Fibroblast of skin of back (primary cell): Measurements from ENCODE around the gene RNPC3. TPM values are rescaled to one million over a fixed set of nuclear protein-coding genes. Genes with fewer than 3 reads are reported as not detected.

ENCODE experiments used
- DNase-seq: peaks from one replicate; pipeline ENCODE4 v3.0.0-alpha.2; 2013
- polyA plus RNA-seq, 2 experiments: library from polyadenylated mRNA; unstranded; fragments of 120-200 nt; gene quantifications; one replicate each; pipeline ENCODE4 v1.2.1, GENCODE V29; 2013; ENCODE audit not compliant: insufficient read length in 2 of 2

Gene RNPC3, protein sequence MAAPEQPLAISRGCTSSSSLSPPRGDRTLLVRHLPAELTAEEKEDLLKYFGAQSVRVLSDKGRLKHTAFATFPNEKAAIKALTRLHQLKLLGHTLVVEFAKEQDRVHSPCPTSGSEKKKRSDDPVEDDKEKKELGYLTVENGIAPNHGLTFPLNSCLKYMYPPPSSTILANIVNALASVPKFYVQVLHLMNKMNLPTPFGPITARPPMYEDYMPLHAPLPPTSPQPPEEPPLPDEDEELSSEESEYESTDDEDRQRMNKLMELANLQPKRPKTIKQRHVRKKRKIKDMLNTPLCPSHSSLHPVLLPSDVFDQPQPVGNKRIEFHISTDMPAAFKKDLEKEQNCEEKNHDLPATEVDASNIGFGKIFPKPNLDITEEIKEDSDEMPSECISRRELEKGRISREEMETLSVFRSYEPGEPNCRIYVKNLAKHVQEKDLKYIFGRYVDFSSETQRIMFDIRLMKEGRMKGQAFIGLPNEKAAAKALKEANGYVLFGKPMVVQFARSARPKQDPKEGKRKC
- 5.6 TPM for polyA plus RNA-seq (2013, experiment 1 of 2; ENCODE audit: insufficient read length)
- 6.7 TPM for polyA plus RNA-seq (2013, experiment 2 of 2; ENCODE audit: insufficient read length)

DNA sequence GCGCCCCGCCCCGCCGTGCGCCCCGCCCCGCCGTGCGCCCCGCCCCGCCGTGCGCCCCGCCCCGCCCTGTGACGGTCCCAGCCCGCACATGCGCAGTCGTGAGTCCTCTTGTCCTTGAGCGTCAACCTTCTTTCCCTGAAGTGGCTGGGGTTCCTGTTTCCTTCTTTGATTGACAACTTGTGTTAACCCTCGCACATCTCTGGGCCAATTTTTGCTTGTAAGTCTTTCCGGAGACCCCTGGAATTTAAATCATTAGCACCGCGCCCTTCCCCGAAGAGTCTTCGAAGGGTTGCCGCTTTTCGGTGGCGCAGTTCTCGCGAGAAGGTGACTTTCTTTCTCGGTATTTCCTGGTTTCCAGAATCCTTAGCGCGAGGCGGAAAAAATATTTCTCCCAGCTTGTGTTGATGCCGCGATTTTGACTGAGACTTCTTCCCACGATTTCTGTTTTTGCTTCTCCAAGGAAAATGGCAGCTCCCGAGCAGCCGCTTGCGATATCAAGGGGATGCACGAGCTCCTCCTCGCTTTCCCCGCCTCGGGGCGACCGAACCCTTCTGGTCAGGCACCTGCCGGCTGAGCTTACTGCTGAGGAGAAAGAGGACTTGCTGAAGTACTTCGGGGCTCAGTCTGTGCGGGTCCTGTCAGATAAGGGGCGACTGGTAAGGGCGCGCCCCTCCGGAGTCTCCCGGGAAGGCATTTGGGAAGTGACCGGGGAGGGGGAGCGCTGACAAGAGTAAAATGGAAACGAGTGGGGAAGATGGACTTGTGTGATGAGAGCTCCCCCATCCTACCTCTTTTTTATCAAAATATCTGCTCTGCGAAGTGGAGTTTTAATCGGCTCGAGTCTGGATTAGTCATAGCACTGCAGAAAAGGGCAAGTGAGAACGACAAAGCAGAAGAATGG lies at the start of gene RNPC3:
Gene RNPC3, plus strand, starts transcription at position 93 of the 901 bp plus-strand sequence. Its CDS starts 372 bp downstream, at position 465.
- DNase-seq = peak; percentile 92

DNA sequence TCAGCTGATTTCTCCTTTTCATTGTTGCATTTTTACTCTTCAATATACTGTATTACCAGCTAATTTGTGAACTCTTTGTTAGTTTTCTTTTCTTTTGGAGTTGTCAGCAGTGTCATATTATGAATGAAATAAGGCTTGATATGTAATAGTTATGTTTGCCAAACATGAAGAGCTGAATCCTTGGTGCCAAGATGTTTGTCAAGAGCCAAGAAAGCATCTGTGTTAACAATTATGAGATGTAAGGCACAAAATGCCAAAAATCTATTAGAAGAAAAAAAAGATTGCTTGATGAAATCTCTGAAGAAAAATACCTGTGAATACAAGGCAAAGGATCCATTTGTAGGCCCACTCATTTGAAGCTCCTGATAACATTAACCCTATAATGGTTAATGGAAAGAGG lies 48.4 kb upstream of the RNPC3 start:
- no peak for DNase-seq

DNA sequence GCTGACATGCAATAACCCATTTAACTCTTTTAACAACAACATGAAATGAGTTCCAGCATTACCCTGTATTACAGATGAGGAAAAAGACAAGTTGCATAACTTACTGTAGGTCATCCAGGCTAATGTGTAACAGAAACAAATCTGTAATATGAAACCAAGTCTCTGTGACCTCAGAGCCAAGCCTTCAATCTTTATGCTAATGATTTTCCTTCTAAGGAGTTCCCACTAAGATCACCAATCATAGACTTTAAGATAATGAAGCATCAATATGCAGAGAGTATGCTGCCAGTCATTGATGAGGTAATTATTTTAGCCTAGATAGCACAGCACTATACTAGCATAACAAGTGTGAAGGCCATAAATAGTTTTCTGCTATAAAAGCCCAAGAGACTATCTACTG lies 35.6 kb upstream of the RNPC3 start:
- no peak for DNase-seq

DNA sequence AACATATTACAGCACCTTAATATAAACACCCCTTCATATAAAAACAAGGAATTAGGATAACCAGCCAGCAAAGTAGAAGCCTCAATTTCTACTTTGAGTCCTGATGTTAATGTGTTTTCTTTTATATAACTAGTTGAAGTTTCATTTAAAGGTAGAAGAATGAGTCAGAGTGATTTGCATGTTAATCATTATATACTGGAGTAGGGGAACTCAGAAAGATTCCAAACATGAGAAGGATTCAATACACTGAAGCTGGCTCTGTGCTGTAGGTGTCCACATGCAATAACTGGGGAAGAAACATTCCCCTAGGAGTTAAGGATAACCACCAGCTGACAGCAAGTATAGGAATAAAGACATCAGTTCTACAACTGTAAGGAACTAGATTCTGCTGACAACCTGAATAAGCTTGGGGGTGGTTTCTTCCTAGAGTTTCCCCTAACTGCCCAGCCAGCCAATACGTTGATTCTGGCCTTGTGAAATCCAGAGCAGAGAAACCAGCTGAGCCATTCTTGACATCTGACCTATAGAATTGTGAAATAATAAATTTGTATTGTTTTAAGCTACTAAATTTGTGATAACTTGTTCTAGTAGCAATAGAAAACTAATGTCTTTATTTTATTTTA lies 33.4 kb upstream of the RNPC3 start:
- no peak for DNase-seq

DNA sequence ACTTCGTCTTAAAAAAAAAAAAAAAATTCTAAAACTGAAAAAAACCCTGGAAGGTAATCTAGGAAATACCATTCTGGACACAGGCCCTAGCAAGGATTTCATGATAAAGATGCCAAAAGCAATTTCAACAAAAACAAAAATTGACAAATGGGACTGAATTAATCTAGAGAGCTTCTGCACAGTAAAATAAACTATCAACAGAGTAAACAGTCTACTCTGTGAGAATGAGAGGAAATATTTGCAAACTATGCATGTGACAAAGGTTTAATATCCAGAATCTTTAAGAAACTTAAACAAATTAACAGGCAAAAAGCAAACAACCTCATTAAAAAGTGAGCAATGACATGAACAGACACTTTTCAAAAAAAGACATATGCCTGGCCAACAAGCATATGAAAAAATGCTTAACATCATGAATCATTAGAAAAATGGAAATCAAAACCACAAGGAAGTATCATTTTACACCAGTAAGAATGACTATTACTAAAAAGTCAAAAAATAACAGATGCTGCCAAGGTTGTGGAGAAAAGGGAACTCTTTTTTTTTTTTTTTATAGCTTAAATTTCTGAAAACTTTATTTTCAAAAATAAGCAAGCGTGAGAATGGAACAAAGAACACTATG lies 29.4 kb upstream of the RNPC3 start:
- DNase-seq = peak; percentile 77

DNA sequence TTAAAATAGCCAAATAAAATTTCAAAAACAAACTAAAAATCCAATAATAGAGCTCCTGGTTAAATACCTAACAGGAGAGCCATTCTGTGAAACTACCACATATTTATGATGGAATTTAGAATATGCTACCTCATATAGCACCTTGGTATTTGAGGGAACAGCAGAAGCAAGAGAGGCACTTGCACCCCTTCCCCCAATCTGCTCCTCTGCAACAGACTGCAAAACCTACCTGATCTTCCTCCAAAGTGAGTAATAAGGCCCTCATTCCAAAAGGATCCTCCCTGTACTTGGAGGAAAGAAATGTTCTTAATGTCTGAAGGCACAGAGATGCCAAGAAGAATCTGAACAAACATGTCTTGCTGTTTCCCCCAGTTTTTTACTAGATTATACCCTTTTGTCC lies 28.1 kb upstream of the RNPC3 start:
- DNase-seq = no peak

DNA sequence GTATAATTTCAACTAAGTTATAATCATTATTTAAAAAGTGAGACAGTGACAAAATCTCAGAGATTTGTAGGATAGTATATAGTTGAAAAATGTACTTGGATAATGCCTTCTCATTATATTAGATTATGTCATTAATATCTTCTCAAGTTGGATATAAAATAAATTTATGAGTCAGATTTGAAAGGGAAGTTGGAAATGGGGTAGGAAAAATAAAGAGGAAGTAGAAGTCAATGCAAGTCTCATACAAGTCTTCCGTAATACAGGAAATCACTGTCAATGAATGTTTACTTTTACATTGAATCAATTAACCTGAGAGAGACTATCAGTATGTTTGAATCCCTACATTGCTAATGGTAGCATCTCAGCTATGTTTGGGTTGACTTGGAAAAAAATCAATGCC lies 16.2 kb upstream of the RNPC3 start:
- no peak for DNase-seq

DNA sequence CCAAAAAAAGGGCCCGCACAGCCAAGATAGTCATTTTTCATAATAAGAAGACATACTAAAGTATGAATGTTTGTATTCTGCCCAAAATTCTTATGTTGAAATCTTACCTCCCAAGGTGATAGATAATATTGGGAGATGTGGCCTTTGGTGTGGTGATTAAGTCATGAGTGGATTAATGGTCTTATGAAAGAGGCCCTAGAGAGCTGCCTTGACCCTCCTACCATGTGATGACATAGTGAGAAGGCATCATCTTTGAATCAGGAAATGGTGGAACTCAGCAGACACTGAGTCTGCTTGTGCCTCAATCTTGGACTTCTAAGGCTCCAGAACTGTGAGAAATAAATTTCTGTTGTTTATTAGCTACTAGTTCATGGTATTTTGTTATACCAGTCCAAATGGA lies 11.8 kb upstream of the RNPC3 start:
- DNase-seq = no peak

DNA sequence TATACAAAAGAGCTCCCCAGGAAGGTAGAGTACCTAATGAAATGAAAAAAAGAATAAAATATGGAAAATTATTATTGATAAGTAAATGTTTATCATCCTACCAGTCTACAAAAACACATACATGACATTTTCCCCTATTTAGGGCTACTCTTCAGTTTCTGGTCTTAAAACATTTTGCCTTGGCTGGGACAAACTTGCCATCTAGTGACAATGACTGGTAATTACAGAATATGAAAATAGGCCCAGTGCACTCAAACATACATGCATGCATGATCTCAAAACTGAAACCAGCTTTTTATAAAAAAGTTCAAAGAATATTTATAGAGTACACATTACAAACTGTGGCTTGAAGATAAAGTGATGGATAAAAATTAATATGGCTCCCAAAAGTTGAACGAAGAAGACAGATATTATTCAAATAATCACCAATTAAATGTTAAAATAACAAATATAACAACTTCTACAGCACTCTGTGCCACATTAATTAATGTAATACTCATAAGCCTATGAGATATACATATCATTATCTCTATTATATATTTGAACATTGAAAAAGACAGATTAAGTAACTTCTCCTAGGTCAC lies 10.5 kb upstream of the RNPC3 start:
- peak; percentile 68 for DNase-seq

DNA sequence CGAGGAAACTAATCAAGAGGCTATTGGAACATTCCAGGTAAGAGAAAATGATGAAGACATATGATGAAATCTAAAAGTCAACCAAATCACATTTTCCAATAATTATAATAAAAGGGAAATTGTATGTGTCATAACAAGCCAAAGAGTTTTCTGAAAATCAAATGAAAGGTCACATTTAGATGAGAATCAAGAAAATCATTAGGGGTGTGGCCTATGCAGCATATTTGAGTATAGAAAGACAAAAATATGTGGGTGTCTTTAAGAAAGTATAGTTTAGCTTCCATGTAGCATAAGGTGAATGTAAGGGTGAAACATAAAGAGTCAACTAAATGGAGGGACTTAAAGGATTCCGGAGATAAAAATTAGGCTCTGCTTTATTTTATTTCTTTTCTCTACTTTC lies 9.2 kb upstream of the RNPC3 start:
- DNase-seq = no peak

DNA sequence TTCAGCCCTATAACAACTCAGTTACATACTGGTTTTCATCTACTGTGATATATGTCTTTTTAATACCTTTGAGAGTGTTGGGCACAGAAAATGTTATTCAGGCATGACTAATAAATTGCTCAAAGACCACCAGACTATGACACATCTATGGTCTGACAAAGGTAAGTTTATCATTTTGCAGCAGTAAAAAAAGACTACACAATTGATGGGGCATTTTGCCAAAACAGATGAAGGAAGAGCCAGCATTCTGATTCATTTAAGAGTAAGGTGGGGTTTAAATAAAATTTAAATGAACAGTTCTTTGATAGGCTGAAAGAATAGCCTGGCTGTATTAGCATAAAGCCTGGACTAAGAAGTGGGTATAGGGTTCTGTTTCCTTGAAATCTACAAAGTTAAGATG lies 8.8 kb upstream of the RNPC3 start:
- peak; percentile 35 for DNase-seq

DNA sequence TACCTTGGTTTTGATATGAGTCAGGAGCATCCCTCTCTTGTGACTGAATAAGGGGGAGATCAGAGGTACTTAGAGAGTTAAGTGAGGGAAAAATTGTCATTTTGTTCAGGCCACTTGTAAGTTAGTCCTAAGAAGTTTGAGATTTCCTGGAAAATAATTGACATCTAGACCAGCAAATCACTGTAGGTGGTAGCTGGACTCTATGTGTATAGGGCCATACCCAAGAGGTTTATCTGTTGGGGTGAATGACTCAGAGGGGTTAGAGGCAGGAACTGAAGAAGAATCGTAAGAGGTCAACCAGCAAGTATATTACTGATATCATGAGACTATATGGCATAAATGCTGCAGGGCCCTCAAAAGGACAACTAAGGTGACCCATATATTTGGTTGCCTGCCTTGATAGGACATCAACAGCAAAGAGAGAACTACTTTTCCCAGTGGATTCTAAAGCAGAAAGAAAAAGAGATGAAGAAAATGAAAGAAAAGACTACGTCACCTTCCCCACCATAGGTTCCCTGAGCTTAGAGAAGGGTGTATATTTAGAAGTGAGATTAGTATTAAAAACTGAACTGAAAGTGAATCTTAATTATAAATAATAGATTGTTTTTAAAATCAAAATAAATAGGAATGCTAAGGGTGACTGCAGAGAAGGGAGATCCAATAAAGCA lies 8.0 kb upstream of the RNPC3 start:
- peak; percentile 20 for DNase-seq

DNA sequence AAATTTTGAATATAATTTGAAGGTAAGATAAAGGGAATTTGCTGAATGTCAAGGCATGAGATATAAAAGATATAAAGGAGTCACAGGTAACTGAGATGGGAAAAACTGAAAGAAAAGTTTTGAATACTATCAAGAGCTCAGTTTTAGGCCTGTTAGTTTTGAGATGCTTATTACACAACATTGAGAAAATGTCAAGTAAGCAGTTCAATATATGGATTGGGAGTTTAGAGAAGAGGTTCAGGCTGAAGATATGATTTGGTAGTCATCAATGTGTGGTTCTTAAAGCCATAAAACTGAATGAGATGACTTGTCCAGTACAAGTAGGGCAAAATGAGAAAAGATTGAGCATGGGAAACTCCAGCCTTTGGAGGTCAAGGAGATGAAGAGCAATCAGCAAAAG lies 4.7 kb upstream of the RNPC3 start:
- no peak for DNase-seq

DNA sequence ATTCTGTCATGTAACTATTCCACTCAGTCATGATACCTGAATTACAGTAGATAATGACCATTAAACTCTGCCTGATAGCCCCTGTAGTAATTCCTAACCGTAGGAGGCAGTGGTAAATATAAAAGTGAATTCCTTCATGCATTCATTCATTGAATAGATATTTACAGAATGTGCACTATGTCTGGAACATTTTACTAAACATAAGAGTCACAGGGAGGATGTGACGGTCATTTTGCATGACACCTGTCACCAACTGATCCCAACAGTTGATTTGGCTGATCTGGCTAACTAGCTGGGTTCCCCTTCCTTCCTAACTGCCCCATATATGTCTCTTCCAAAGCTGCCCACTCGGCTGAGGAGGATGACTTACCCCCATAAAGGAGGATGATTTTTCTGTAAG lies 2.2 kb upstream of the RNPC3 start:
- DNase-seq = no peak

DNA sequence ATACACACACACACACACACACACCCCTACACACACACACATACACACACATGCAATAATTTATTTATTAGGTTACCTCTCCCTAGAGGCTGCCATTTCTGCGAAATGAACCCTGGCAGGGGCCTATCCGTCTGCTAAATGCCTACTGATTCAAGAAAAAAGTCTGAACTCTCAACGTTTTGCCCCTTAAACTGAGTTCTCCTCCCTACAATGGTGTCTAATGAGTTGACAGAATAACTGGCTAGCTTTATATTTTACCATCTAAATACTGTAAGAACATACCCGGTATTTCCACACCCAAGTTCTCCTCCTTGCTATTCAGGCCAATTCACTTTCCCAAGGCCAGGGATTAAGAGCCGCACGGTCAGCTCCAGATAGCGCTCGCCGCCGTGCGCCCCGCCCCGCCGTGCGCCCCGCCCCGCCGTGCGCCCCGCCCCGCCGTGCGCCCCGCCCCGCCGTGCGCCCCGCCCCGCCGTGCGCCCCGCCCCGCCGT lies 339 bp upstream of the RNPC3 start:
- peak; percentile 57 for DNase-seq

DNA sequence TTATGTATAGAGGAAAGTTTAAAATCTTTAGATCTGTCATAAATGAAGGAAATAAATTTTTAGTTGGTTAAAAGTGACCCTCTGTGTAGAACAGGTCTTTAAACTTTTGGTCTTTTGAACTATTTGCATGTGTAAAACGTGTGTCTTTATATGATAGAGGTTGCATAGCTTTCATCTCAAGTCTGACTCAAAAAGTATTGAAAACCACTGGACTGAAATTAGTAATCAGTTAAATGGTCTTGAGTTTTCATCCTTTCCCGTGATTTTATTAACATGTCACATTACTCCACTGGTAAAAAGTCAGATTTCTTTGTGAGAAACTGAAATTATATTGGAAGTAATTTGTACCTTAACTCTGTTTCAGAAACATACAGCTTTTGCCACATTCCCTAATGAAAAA lies 1.8 kb downstream of the RNPC3 start:
- DNase-seq = no peak

DNA sequence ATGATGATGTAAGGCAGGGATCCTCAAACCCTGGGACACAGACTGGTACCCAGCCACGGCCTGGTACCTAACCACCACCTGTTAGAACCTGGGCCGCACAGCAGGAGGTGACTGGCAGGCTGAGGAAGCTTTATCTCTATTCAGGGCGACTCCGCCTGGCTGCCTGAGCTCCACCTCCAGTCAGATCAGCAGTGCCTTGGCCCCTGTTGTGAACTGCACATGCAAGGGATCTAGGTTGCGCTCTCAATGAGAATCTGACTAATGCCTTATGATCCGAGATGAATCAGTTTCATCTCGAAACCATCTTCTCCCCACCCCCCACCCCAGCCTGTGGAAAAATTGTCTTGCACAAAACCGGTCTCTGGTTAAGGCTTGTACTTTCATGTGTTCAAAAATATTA lies 4.2 kb downstream of the RNPC3 start:
- no peak for DNase-seq

DNA sequence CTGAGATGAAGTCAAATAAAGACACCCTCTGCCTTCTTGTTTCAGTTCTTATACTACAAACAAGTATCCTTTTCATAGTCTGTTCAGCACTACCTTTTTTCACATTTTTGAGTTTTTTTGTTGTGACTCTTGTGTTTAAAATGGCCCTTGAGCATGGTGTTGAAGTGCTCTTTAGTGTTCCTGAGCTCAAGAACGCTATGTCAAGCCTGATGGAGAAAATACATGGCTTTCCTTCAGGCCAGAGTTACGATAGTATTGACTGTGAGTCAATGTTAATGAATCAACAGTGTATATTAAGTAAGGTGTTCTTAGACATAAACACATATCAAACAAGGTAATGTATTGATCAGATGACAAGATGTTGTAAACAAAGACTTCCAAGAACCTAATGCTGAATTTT lies 12.7 kb downstream of the RNPC3 start:
- no peak for DNase-seq

DNA sequence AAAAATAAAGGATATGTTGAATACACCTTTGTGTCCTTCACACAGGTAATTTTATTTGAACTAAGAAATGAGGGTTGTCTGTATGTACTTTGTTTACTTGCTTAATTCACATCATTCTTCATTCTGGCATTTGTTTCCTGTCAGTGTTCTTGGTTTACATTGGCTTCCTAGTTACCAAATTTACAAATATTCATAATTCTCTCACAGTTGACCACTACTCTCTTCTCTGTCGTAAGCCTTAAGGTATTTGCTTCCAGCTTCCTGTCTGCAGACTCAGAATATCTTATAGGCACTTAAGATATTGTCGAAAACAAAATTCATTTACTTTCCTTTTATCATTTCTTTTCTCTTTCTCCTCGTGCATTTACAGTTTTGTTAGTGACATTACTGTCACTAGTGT lies 15.9 kb downstream of the RNPC3 start:
- DNase-seq = no peak

DNA sequence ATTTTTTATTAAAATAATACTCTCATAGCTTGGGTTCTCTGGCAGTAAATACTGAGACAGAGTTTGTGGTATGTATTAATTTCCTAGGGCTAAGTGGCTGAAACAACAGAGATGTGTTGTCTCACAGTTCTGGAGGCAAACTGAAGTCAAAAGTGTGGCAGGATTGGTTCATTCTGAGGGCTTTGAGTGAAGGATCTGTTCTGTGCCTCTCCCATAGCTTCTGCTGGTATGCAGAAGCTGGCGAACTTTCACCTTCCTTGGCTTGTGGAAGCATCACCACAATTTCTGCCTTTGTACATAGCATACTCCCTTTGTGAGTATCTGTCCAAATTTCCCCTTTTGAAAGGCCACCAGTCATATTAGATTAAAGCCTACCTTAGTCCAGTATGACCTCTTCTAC lies 21.0 kb downstream of the RNPC3 start:
- no peak for DNase-seq

DNA sequence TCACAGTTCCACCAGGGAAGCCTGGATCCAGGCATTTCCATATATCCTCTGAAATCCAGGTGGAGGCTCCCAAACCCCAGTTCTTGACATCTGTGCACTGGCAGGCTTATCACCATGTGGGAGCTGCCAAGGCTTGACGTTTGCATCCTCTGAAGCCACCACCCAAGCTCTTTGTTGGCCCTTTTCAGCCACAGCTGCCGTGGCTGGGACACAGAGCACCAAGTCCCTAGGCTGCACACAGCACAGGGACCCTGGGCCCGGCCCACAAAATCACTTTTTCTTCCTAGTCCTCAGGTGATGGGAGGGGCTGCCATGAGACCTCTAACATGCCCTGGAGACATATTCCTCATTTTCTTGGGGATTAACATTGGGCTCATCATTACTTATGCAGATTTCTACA lies 22.3 kb downstream of the RNPC3 start:
- no peak for DNase-seq
